Epithelial cell of proximal tubule (primary cell): ENCODE measurements around the gene RAB7A. TPM values are rescaled to one million over a fixed set of nuclear protein-coding genes. Genes with fewer than 3 reads are reported as not detected.

ENCODE experiments used
- DNase-seq: peaks from one replicate; pipeline ENCODE4 v3.0.0-alpha.2; 2011; ENCODE audit warnings: low read depth
- H3K4me3 ChIP-seq: 2 replicates; pipeline ENCODE4 v1.5.1; 2011; ENCODE audit warnings: low read depth, mild to moderate bottlenecking, low read length
- total RNA-seq: library from RNA; depleted of rRNA; stranded (reverse); fragments of >200 nt; gene quantifications from 2 replicates; pipeline ENCODE4 v1.2.3, GENCODE V29; 2015
- TF ChIP-seq, protein P1 (sequence below): conservative IDR thresholded peaks from 2 replicates; pipeline ENCODE4 v1.5.1; 2012; ENCODE audit warnings: low read depth, mild to moderate bottlenecking, low read length

RAB7A gene
- total RNA-seq, 1 donor from 2014 or later = 55.6 TPM

DNA sequence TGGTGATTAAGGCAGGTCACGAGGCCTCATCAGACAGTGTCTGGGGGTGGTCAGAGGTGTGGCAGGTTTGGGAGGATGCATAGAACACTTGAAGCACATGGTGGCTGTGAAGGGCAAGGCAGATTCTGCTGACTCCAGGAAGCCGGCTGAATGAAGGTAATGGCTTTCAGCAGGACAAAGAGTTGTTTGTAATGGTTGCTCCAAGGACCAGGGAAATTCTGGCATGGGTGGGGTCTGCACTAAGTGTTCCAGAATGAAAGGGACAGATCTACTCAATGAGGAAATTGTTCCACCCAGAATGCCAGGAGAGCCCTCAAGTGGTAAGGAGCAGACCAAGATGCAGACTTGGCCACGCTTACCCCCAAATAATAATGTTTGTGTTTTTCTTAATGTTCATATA is 82.7 kb downstream of the RAB7A start:
- TF ChIP-seq, protein P1, sequence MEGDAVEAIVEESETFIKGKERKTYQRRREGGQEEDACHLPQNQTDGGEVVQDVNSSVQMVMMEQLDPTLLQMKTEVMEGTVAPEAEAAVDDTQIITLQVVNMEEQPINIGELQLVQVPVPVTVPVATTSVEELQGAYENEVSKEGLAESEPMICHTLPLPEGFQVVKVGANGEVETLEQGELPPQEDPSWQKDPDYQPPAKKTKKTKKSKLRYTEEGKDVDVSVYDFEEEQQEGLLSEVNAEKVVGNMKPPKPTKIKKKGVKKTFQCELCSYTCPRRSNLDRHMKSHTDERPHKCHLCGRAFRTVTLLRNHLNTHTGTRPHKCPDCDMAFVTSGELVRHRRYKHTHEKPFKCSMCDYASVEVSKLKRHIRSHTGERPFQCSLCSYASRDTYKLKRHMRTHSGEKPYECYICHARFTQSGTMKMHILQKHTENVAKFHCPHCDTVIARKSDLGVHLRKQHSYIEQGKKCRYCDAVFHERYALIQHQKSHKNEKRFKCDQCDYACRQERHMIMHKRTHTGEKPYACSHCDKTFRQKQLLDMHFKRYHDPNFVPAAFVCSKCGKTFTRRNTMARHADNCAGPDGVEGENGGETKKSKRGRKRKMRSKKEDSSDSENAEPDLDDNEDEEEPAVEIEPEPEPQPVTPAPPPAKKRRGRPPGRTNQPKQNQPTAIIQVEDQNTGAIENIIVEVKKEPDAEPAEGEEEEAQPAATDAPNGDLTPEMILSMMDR = no peak
- DNase-seq = no peak
- H3K4me3 ChIP-seq = no peak overlapping the region

GRCh38 chr3:128813097-128813496 is 87.1 kb downstream of the RAB7A start:
- H3K4me3 ChIP-seq = no peak overlapping the region
- DNase-seq = no peak
- TF ChIP-seq, protein P1 = no peak

DNA sequence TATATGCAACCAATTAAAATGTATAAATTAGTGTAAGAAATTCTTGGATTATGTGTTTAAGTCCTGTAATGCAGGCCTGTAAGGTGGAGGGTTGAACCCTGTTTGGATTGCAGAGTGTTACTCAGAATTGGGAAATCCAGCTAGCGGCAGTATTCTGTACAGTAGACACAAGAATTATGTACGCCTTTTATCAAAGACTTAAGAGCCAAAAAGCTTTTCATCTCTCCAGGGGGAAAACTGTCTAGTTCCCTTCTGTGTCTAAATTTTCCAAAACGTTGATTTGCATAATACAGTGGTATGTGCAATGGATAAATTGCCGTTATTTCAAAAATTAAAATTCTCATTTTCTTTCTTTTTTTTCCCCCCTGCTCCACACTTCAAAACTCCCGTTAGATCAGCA is 88.1 kb downstream of the RAB7A start:
- TF ChIP-seq, protein P1 = no peak
- H3K4me3 ChIP-seq = no peak overlapping the region
- no peak for DNase-seq

DNA sequence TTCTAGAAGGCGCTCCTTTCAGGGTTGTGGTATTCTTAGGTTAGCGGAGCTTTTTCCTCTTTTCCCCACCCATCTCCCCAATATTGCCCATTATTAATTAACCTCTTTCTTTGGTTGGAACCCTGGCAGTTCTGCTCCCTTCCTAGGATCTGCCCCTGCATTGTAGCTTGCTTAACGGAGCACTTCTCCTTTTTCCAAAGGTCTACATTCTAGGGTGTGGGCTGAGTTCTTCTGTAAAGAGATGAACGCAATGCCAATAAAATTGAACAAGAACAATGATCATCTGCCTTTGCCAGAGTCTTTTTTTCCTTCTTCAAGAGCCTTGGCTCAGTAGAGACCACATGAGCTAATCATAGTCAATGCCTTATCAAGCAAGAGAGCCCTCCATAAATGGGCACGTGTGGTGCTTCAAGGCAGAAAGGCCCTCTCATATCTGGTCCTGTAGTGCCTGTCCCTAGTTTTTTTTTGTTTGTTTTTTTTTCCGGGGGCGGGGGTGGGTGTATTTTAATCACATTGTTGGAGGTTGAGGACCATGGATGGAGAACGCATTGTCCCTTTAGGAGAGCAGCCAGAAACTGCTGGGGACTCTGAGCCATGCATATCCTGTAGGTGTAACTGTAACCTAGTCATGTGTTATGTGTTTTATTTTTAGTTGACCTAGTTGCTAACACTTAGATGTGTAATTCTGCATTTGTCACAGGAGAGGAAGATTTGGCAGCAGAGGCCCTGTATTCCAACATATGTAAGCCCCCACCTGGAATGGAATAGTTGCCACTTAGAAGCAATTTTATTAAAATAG is 88.7 kb downstream of the RAB7A start:
- TF ChIP-seq, protein P1 = no peak
- H3K4me3 ChIP-seq = no peak overlapping the region
- no peak for DNase-seq

DNA sequence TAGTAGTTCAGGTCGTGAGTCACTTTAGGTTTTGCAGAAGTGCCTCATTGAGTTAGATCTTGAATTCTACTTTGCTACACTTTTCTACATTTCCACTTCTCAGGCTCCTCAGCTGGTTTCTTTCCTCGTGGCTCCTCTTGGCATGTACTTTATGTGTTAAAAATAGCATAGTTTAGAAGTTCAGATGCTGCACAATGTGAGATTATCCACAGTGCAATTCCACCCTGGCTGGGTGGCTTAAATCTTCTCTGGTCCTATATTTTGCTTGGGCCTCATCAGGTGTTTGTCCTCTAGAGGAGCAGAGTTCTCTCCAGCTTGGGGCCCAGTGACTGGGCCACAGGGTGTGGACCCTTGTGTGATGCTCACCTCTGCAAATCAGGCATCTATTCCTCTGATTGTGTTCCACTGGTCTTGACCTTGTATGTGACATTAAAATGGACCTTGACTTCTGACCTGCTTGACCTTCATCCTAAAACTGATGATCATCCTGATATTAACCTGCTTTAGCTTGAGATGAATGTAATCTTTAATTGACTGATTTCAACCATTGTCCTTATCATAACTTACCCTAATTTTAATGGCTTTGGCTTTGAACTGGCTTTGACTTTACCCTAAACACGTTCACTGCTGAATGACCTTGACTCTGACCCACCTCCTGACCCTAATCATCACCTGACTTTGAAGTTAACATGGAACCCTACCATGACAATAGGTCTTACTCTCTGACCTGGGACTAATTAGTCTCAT is 89.5 kb downstream of the RAB7A start:
- TF ChIP-seq, protein P1 = no peak
- no peak overlapping the region for H3K4me3 ChIP-seq
- DNase-seq = no peak

DNA sequence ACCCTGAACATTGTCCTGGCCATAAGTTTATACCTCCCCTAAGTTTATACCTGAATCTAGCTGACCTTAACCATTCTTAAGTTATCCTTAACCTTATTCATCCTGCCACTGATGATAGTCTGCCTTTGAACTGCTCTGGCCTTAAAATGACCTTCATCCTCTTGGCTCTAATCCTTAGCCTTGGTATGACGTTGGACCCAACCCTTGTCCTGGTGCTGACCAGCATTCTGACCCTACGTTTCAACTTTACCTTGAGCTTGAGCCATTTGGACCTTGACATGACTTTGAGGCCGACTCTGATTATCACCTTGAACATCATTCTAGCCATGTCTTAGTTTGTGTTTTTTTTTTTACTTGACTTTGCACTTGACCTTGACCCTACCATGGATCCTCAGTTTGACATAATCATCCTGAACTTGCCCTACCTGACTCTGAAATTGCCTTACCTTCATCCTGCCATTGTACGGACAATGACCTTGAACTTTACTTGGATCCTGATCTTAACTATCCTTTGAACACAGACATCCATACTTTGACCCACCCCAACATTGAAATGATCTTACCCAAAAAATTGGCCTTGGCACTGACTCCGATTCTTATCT is 92.3 kb downstream of the RAB7A start:
- TF ChIP-seq, protein P1 = no peak
- no peak for DNase-seq
- no peak overlapping the region for H3K4me3 ChIP-seq
